MCF 10A (cell line): ENCODE data around the gene PRRC2A. TPM values are rescaled to one million over a fixed set of nuclear protein-coding genes. Genes with fewer than 3 reads are reported as not detected.

Experiments used
- BruUV-seq: library from RNA; stranded (reverse); fragments of 400-500 nt; replicated peaks from 2 replicates; lab custom pipeline; 2021; lab: Mats Ljungman, UMichigan
- CTCF ChIA-PET: fragments of 300-600 bp; sonication (Branson Sonifier 250); formaldehyde crosslinking; extraction: SDS; loops from one replicate; lab custom pipeline; 2021; ENCODE audit warnings: antibody characterized with exemption, inconsistent platforms; lab: Yijun Ruan, JAX
- POLR2A ChIA-PET: fragments of 300-600, 350-650 bp; sonication (Branson Sonifier 250); formaldehyde crosslinking; extraction: SDS; loops from one replicate; lab custom pipeline; 2020; ENCODE audit warnings: antibody characterized with exemption, inconsistent platforms; lab: Yijun Ruan, JAX
- DNase-seq: peaks from one replicate; pipeline ENCODE4 v3.0.0-alpha.2; 2018; ENCODE audit not compliant: unreplicated experiment
- H3K27ac Mint-ChIP-seq: one replicate; pipeline ENCODE4 v1.8.0; 2022; ENCODE audit warnings: mild to moderate bottlenecking, low read depth, mixed read lengths; ENCODE audit not compliant: unreplicated experiment
- H3K27me3 Mint-ChIP-seq: one replicate; pipeline ENCODE4 v1.8.0; 2022; ENCODE audit warnings: mixed read lengths; ENCODE audit not compliant: insufficient read depth, unreplicated experiment
- H3K36me3 Mint-ChIP-seq: one replicate; pipeline ENCODE4 v1.8.0; 2022; ENCODE audit warnings: mild to moderate bottlenecking, moderate library complexity, mixed read lengths; ENCODE audit not compliant: insufficient read depth, unreplicated experiment
- H3K4me1 Mint-ChIP-seq: one replicate; pipeline ENCODE4 v1.8.0; 2022; ENCODE audit warnings: mixed read lengths; ENCODE audit not compliant: insufficient read depth, unreplicated experiment
- H3K4me3 Mint-ChIP-seq: one replicate; pipeline ENCODE4 v1.8.0; 2022; ENCODE audit warnings: mild to moderate bottlenecking, moderate library complexity, mixed read lengths; ENCODE audit not compliant: unreplicated experiment
- H3K9me3 Mint-ChIP-seq: one replicate; pipeline ENCODE4 v1.8.0; 2022; ENCODE audit warnings: mixed read lengths; ENCODE audit not compliant: unreplicated experiment
- CTCF ChIP-seq: fragments of 200-600 bp; IDR thresholded peaks from one replicate; pipeline ENCODE4 v1.8.0; 2022; ENCODE audit warnings: antibody characterized with exemption, mild to moderate bottlenecking; ENCODE audit not compliant: unreplicated experiment
- intact Hi-C: fragments of 100-400 bp; cut with micrococcal nuclease; formaldehyde crosslinking; loops from 2 replicates; pipeline ENCODE4 v1.14.1; 2022
- total RNA-seq: library from RNA; stranded (reverse); gene quantifications from 2 replicates; pipeline ENCODE4 v1.2.3, GENCODE V29; 2022

The PRRC2A gene
- total RNA-seq, 1 experiment from 2014 or later = 247 TPM

DNA sequence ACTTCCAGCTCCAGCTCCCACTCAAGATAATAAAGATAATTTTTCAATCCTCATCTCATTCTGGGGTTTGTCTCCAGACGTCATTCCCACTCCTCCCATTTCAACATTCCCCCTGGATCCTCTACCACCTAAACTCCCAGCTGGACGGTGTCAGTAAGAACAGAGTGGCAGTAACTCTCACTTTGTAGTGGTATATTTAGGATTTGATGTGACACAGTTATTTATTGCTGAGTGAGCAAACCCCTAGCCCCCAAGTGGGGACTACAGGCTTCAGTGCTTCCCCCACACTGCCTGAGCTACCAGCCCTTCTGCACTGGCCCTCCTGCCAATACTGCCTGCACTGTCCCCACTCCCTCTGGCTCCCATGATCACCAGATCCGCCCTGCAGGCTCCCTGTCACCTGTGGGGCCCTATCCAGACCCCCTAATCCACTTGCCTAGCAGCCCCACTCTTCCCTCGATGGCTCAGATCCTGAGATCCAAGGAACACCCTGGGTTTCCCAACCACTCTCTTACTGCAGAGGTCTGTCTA lies 37.7 kb downstream of the PRRC2A start:
- H3K36me3 Mint-ChIP-seq = peaks cover 46% of the 10 kb centered on the region
- ChIA-PET POLR2A (interaction anchor here (0.6 to 1.1 kb wide), 5 partner anchors 45 to 1655 kb away, joined by 3 to 6 read pairs (median 3); partner anchors contain the start of genes ABHD16A, HSPA1A and HSPA1L), CTCF (interaction anchor here (1.0 kb wide), 1 partner anchor 132 kb away, joined by 4 read pairs; no protein-coding TSS in a partner anchor)
- no peaks in the 10 kb centered on the region for H3K9me3 Mint-ChIP-seq
- intact Hi-C loops = no loop called here
- no peaks in the 10 kb centered on the region for H3K27me3 Mint-ChIP-seq
- peaks cover 39% of the 10 kb centered on the region for H3K4me1 Mint-ChIP-seq
- H3K4me3 Mint-ChIP-seq = peak overlapping the region; percentile 89
- BruUV-seq = no TSS peak
- DNase-seq = no peak
- no peak overlapping the region for H3K27ac Mint-ChIP-seq
- TF ChIP-seq CTCF = no peak

DNA sequence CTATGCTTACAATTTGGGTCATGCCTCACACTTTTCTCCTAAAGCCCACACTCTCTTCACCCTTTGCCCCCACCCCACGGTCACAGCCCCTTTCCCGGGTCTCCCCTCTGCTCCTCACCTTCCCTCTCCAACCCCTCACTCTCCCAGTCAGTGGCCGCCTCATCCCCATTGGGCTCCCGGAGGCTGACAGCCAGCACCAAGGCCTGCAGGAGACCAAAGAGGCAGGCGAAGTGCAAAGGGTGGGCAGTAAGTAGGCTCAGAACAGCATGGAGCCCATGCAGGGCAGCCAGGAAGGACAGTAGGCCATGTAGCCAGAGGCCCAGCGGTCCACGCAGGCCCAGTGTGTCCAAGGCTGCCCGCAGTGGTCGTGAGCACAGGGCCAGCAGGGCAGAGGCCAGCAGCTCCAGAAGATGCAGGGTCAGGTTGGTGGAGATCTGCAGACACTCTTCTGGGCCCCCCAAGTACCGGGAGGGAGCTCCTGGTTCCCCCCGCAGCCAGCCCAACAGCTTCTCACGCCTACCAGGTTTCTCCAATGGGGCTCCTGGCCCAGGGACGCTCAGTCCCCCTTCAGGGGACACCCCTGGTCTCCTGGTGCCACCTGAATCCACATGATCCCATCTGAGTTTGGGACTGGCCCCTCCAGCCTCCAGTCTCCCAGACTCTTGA lies 38.6 kb downstream of the PRRC2A start:
- ChIA-PET CTCF (interaction anchor here (1.0 kb wide), 1 partner anchor 113 kb away, joined by 4 read pairs; the partner anchor contains the start of gene ATP6V1G2), POLR2A (interaction anchor here (0.7 to 2.8 kb wide), 5 partner anchors 37 to 178 kb away, joined by 3 to 21 read pairs (median 8); partner anchors contain the start of genes DDX39B and PRRC2A)
- intact Hi-C loops = no loop called here
- TF ChIP-seq CTCF = no peak
- Mint-ChIP-seq H3K9me3 (no peaks in the 10 kb centered on the region), H3K27me3 (no peaks in the 10 kb centered on the region), H3K4me1 (peaks cover 48% of the 10 kb centered on the region), H3K36me3 (peaks cover 54% of the 10 kb centered on the region), H3K27ac (no peak overlapping the region), H3K4me3 (peak overlapping the region; percentile 89)
- BruUV-seq = no TSS peak
- DNase-seq = no peak

DNA sequence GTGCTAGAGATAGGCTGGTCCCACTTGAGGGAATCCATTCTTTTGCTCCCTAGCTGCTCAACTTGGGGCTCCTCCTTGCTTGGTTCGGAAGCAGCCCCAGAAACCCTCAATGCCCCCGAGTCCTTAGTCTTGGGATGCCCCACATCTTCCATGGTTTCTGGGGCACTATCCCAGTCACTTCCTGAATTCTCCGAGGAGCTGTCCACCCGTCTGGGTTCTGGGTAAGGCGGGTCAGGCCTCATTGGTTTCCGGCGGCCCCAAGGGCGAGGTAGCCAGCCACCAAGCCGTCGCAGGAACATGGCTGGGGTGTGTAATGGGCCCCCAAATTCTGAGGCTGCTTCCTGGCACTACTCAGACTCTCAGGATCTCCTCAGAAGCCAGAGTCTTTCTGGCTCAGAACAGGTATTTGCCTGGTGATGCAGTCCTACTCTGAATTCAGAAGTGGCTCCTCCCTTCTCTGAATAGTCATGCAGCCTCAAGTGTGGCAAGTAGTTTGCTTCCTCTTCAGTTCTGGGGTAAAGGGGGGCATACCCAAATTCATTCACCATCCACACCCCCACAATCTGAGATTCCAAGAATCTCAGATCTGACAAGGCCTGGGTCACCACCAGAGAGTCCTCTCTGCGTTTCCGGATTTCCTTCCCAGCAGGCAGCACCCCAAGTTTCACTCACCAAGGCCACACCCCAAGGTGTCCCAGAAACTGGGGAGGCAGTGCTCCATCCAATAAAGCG lies 39.3 kb downstream of the PRRC2A start:
- H3K9me3 Mint-ChIP-seq = no peaks in the 10 kb centered on the region
- peaks cover 55% of the 10 kb centered on the region for H3K4me1 Mint-ChIP-seq
- H3K36me3 Mint-ChIP-seq = peaks cover 58% of the 10 kb centered on the region
- DNase-seq = peak; percentile 32
- CTCF ChIA-PET = interaction anchor here (0.9 to 1.1 kb wide), 3 partner anchors 43 to 113 kb away, joined by 3 to 4 read pairs (median 3); partner anchors contain the start of genes ABHD16A and ATP6V1G2
- BruUV-seq = TSS peak; percentile 23
- H3K27me3 Mint-ChIP-seq = no peaks in the 10 kb centered on the region
- POLR2A ChIA-PET = interaction anchor here (0.6 to 7.9 kb wide), 19 partner anchors 8 to 1312 kb away, joined by 3 to 263 read pairs (median 5); partner anchors contain the start of genes ABHD16A, APOM, ATP6V1G2 and BAG6
- TF ChIP-seq CTCF = no peak
- peak overlapping the region; percentile 89 for H3K4me3 Mint-ChIP-seq
- intact Hi-C loops = loop anchor here (1.0 to 5.0 kb wide), 2 partner anchors 8 to 38 kb away; partner anchors contain the start of genes BAG6 and PRRC2A
- peak overlapping the region; percentile 64 for H3K27ac Mint-ChIP-seq
